PC-3 (cell line): Measurements from ENCODE around the gene ATP5F1B.

Source experiments
- EZH2 ChIP-seq: fragments of 300-600 bp; sonication (generic); IDR thresholded peaks from one replicate; pipeline ENCODE4 v1.6.1; 2017; ENCODE audit warnings: antibody characterized with exemption, mild to moderate bottlenecking, low read length; ENCODE audit not compliant: unreplicated experiment
- EZH2phosphoT487 ChIP-seq: fragments of 300-600 bp; sonication (generic); IDR thresholded peaks from 2 replicates; pipeline ENCODE4 v1.6.1; 2018; ENCODE audit warnings: mild to moderate bottlenecking, antibody characterized with exemption, low read length, borderline replicate concordance
- TF ChIP-seq, protein P1 (sequence below): fragments of 300-600 bp; sonication (generic); conservative IDR thresholded peaks from 2 replicates; pipeline ENCODE4 v1.5.1; 2017; ENCODE audit warnings: antibody characterized with exemption, low read depth, mild to moderate bottlenecking, low read length

DNA sequence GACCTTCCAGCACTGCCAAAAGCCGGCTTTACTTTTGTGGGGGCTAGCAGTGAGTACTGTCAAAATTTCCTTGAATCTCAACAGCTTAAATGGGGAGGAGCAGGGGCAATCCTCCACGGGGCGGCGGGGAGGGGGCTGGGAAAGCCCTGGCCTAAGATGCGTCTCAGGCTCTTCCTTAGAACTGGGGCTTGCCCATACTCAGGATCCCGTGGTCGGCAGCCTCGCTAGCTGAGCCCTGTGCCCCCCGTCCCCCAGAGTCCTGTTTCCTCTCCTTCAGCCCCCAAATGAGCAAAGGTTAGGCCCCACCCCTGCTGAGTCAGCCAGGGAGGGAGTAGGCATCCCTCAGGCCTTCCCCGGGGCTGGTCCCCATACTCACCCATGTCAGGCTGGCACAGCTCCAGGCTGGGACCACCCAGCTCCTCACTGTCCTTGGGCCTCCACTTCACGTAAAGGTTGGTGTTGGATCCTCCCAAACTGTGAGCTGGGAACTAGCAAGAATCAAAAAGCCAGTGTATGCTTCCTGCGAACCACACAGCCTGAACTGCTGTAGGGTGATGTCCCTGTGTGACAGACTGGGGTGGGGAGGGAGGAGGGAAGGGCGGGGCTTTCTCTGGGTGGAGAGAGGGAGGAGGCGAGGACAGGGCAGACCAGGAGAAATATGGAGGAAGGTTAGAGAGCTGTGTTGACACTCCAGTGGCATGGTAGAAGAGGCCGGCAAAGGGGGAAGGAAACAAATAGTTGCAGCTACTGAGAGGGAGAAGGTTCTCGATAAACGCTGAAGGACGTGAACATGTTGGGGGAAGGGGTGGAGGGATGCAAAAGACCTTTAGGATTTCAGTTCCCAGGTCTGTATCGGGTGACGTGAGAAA is 9.7 kb downstream of the ATP5F1B start:
- TF ChIP-seq EZH2 (no peak), EZH2phosphoT487 (no peak)
- TF ChIP-seq, protein P1, sequence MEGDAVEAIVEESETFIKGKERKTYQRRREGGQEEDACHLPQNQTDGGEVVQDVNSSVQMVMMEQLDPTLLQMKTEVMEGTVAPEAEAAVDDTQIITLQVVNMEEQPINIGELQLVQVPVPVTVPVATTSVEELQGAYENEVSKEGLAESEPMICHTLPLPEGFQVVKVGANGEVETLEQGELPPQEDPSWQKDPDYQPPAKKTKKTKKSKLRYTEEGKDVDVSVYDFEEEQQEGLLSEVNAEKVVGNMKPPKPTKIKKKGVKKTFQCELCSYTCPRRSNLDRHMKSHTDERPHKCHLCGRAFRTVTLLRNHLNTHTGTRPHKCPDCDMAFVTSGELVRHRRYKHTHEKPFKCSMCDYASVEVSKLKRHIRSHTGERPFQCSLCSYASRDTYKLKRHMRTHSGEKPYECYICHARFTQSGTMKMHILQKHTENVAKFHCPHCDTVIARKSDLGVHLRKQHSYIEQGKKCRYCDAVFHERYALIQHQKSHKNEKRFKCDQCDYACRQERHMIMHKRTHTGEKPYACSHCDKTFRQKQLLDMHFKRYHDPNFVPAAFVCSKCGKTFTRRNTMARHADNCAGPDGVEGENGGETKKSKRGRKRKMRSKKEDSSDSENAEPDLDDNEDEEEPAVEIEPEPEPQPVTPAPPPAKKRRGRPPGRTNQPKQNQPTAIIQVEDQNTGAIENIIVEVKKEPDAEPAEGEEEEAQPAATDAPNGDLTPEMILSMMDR, result no peak
